COR-L47 (cell line): ENCODE results near the gene DNAH1.
A peak's percentile ranks its signal among the peaks of the same experiment; 100 is the strongest.
"Not testable (repeated sequence)": the region's sequence is repeated elsewhere in the genome, so short reads cannot be mapped to it uniquely, and the experiment has no call there.

Experiments
- DNase-seq: peaks from one replicate; lab custom pipeline; 2025; lab: John Stamatoyannopoulos, UW

Gene DNAH1

DNA sequence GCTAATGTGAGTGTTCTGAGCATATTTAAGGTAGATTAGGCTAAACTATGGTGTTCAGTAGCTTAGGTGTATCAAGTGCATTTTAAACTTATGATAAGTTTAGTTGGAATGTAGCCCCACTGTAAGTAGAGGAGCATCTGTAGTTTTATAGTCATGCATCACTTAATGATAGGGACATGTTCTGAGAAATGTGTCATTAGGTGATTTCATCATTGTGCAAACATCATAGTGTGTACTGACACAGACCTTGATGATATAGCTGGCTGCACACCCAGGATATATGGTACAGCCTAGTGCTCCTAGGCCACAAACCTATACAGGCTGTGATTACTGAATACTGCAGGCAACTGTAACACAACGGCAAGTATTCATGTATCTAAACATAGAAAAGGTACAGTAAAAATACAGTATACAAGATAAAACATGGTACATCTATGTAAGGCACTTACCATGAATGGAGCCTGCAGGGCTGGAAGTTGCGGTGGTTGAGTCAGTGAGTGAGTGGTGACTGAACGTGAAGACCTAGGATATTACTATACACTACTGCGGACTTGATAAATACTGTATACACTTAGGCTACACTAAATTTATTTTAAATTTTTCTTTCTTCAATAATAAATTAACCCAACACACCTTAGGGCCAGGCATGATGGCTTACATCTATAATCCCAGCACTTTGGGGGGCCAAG, 17.9 kb downstream of the DNAH1 start:
- no peak for DNase-seq

DNA sequence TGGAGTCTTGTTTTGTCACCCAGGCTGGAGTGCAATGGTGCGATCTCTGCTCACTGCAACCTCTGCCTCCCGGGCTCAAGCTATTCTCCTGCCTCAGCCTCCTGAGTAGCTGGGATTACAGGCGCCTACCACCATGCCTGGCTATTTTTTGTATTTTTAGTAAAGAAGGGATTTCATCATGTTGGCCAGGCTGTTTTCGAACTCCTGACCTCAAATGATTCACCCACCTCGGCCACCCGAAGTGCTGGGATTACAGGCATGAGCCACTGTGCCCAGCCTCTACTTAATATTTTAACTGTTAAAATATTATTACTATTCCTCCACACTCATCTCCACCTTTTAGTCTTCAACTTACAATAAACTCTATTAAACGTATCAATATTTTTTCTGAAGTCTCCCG, 22.0 kb downstream of the DNAH1 start:
- not testable (repeated sequence) for DNase-seq

DNA sequence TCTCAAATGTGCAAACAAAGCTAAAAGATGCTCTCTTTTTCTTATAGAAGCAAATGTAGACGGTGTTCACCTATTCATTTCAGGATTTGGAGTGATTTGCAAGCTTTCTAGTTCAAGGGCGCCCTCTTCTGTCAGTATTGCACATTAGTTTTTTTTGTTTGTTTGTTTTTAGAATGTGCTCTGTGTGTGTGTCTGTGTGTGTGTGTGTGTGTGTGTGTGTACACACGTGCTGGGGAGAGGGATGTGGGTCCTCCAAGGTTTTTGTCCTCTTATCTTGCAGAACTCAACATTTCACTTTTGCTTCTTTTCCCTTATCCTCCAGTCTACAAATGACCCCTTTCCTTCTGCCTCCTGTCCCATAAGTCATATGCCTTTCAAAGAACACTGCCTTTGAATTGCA, 23.5 kb downstream of the DNAH1 start:
- peak; percentile 55 for DNase-seq

DNA sequence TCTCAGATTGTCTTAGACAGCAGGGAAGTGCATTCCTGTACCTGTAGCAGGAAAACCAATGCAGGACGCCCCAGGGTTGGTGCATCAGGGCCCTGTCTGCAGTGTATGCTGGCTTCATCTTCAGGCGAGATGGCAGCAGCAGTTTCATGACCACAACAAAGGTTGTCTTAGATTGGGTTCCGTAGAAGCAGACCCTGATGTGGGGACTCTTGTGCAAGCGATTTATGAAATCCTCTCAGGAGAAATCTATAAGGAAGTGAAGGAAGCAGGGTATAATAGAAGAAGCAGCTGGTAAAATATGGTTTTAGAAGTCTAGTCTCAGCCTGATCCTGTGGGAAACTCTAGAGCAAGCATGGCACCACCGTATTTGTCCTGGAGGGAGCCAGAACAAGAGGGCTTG, 25.0 kb downstream of the DNAH1 start:
- no peak for DNase-seq

DNA sequence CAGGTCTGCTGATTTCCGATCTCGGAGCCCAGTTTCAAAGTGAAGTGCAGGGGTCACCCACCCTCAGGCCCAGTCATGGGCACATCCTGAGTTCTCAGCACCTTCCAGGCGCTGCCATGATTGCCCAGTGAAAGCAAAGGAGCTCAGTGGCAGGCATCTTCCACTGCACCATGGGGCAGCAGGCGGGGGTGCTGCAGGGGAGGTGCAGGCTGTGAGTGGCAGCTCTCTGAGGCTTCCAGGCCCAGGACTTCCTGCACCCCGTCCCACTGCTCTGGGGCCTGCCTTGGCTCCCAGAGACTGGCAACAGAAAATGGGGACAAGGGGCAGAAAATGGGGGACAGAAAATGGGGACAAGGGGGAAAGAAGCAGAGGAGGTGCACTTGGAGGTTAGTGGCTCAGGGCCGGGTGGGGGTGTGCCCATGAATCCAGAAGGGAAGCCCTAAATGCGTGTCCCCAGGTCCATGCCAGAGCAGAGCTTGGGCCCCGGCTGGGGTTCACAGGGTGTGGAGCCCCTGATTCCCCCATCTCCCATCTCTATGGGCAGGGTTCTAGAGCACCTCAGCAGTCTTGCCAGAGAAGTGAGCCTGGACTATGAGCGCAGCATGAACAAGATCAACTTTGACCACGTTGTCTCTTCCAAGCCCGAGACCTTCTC, 28.0 kb downstream of the DNAH1 start:
- DNase-seq, result no peak

DNA sequence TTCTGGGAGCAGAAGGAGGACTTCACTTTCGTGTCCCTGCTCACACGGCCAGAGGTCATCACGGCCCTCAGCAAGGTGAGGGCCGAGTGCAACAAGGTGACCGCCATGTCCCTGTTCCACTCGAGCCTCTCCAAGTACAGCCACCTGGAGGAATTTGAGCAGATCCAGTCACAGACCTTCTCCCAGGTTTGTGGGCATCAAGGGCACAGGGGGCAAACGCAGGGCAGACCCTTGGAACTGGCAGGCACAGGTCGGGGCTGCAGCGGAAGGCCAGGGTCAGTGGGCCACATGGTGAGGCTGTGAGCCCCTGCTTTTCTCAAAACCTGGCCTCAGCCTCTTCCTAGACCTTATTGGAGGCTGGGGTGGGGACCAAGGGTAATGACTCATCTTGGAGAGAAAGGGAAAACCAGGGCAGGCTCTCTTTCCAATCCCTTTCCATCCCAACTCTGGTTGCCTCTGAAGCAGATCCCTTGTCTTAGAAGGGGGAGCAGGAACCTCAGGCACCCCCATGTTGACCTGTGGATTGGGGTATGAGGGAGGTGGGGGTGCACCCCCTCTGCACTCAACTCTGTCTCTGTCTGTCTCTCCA, 29.5 kb downstream of the DNAH1 start:
- no peak for DNase-seq

DNA sequence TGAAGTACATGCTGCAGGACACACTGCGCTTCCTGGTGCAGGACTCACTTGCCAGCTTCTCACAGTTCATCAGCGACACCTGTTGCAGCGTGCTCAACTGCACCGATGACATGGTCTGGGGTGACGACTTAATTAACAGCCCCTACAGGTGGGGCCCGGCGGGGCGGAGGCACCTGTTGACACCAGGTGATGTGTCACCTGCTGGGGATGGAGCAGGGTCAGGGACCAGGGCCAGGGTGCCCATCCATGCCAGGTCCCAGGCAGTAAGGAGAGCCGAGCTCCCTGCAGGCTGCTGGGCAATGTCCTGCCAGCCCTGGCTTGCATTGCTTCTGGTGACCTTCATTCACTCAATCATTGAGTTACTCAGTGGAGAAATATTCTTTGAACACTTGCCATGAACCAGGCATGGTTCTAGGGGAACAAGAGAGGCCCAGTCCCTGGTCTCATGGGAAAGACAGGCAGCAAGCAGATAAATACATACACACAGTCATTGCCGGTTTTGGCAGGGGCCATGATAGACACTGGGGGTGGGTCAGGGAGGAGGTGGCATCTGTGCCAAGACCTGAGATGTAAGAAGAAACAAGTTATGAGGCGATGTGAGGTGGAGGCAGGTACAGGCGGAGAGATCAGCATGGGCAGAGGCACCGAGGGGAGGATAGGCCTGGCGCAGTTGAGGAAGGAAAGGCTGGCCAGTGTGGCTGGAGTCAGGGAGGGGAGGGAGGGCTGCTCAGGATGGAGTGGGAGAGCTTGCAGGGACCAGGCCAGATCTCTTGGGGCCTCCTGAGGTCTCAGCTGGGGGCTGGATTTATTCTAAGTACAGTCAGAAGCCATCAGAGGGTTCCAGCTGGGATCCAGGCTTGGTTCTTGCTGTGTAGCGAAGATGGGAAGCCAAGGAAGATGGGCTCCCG, 30.8 kb downstream of the DNAH1 start:
- DNase-seq, result no peak

DNA sequence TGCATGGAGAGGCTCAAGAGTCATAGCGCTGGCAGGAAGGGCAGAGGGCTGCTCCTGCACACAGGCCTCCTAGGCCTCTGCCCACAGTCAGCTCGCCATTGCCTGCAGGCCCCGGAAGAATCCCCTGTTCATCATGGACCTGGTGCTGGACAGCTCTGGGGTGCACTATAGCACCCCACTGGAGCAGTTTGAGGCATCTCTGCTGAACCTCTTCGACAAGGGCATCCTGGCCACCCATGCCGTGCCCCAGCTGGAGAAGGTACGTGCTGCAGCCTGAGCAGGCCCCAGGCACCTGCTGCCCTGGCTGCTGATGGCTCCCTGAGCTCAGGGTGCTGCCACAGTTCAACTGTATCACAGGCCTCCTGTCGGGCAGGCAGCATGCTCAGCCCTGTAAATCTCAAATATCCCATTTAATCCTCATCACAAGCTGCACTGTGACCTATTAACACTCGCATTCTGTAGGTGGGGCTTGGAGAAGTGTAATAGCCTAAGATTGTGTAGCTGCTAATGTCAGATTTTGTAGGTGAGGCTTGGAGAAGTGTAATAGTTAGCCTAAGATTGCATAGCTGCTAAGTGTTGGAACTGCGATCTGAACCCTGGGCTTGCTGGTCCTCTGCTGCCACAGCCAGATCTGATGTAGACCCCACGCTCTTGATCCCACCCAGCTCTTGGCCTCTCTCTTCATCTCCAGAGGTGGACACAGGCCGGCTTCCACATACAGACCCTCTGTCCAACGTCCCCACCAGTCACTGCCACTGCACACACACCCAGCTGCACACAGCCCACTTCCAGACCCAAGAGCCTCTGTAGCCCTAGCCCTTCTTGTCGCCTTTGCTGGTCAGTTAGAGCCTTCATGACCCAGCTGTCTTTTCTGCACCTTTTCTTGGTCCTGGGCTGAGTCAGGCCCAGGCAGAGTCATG, 31.9 kb downstream of the DNAH1 start:
- no peak for DNase-seq

DNA sequence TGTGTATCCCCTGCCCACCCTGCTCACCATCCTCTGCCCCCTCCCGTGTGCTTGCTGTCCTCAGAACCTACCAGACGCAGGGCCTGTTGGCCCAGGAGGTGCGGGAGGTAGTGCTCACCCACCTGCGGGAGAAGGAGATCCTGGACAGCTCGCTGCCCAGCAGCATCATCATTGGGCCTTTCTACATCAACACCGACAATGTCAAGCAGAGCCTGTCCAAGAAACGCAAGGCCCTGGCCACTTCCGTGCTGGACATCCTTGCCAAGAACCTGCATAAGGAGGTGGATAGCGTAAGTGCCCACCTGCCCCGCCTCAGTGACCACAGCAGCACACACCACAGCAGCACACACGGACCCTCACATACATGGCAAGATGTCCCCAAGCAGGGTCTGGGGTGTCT, 33.0 kb downstream of the DNAH1 start:
- no peak for DNase-seq

DNA sequence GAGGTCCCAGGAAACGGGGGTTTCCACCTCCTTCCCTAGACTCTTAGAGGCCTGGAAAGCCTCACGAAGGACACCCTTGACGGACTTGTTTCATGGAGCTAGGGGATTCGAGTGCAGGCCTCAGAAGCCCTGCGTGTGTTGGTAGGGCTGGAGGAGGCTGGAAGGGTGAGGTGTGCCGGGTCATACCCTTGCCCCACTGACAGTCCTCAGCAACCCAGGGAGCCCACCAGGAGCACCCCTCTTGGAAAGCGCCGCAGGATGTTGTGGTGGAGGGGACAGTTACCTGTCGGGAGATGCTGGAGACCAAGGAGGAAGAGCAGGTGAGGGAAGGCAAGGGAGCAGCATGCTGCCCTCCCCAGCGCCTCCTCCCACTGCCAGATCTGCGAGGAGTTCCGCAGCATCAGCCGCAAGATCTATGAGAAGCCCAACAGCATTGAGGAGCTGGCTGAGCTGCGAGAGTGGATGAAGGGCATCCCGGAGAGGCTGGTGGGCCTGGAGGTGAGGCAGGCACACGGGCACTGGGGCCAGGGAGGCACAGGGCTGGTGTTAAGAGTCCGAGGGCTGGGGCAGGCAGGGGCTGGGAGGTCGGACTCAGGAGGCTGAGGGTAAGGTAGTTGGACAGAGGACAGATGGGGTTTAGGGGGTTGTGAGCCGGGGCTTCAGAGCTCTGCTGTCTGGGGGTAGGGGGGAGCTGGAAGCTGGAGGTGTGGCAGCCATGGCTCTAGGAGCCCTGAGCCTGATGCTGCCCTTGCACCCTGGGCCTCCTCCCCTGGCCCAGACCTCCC, 33.7 kb downstream of the DNAH1 start:
- DNase-seq, result no peak

DNA sequence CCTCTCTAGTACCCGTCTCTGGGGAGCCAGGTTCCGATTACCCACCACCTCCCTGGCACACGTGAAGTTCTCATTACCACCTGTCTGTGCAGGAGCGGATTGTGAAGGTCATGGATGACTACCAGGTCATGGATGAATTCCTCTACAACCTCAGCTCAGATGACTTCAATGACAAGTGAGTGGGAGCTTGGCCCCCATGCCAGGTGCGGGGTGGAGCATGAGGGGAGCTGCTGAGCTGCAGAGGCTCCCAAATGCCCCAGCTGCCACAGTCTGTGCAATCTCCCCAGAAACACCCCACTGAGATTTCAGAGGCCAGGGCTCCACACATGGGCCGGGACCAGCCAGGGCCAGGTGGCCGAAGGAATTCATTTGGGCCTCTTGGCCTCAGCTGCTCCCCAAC, 34.3 kb downstream of the DNAH1 start:
- no peak for DNase-seq

DNA sequence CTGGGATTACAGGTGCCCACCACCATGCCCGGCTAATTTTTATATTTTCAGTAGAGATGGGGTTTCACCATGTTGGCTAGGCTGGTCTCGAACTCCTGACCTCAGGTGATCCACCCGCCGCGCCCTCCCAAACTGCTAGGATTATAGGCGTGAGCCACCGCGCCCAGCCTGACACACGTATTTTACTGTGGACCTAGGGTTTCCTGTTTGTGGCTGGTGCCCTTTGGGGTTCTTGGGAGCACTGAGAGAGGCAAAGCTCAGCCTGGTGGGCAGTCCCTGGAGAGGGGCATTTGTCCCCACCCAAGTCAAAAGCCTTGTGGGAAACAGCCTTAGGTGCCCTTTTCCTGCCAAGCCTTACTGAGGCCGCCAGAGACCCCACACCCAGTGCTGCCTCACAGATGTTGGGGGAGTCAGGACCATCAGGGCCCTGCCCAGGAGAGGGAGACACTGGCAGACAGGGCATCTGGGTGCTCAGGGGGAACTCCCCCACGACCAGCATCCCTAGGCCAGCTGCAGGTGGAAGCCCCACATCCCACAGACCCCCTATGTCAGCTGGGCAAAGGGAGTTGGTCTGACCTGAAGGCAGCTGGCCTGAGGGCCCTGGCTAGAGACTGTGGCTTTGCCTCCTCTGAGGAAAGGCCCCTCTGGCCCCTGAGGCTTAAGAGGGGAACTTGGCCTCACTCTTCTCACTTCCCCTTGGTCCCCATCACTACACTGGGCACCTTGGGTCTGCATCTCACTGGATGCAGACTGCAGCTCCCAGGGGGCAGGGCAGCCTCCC, 35.1 kb downstream of the DNAH1 start:
- DNase-seq, result no peak

DNA sequence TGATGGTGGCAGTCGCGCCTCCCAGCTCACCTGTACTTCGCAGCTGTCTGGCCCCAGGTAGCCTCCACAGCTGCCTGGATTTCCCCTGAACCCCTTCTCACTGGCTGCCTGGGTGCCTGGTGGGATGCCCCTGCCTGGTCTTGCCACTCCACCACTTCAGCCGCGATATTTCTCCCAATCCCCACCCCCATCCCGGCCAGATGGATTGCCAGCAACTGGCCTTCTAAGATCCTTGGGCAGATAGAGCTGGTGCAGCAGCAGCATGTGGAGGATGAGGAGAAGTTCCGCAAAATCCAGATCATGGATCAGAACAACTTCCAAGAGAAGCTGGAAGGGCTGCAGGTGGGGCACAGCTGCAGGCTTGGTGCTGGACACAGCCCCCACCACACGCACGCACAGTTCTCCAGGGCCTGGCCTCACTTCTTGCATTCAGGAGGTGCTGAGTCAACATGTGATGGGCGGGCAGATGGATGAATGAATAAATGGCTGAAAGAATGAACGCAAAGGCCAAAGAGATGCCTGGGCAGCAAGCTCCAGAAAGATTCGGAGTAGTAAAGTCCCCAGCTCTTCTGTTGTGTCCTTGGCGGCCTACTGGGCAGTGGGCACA, 35.7 kb downstream of the DNAH1 start:
- DNase-seq, result no peak

DNA sequence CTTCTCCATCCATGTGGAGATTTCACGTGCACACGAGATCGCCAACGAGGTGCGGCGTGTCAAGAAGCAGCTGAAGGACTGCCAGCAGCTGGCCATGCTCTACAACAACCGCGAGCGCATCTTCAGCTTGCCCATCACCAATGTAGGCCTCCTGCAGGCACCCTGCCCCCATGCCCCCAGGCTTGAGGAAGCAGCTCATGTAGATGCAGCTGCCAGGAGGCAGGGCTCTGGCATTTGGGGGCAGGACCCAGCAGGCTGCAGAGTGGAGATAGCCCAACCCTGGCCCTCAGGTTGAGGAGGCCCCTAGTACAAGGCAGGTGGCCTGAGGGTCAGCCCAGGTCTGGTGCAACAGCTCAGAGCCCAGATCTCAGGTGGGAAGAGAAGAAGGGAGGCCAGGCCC, 36.4 kb downstream of the DNAH1 start:
- no peak for DNase-seq

DNA sequence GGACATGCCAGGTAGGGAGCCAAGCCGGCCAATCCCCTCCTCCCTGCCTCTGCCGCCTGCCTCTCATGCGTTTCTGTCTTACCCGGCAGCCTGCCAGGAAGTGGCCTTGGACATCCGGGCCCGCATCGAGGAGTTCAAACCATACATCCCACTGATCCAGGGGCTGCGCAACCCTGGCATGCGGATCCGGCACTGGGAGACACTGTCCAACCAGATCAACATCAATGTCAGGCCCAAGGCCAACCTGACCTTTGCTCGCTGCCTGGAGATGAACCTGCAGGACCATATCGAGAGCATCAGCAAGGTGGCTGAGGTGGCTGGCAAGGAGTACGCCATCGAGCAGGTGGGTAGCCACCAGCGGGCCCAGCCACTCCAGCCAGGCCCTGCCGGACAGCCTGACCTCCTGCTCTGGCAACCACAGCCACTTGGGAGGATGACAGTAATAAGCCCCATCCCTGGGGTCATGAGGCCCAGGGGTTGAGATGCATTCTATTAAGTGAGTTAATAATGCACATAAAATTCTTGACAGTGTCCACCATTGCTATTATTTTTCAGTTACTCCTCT, 37.3 kb downstream of the DNAH1 start:
- DNase-seq, result no peak

DNA sequence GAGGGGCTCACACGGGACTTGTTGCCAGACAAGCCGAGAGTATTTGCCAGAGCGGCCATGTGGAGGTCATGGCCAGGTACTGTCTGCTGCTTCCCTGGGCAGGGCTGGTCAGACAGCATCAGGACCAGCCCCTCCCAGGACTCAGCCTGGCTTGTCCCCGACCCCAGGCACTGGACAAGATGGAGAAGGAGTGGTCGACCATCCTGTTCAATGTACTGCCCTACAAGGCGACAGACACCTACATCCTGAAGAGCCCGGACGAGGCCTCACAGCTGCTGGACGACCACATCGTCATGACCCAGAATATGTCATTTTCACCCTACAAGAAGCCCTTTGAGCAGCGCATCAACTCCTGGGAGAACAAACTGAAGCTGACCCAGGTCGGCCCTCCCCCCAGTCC, 38.6 kb downstream of the DNAH1 start:
- no peak for DNase-seq

DNA sequence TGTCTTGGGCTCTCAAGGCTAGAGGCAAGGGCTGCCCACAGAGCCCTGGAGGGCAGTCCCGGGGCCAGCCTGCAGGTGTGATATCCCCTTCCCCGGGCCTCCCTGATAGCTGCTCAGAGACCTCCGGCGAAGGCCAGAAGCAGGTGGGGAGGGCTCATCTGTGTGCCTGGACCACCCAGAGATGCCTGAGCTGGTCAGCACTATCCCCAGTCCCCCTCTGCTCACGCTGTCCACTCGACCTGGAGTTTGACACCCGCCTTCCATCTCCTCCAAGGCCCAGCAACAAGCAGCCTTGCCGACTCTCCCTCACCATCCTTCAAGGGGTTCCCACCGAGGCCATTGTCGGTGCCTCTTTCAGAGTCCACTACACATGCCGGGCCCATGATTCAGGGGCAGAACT, 39.4 kb downstream of the DNAH1 start:
- DNase-seq, result no peak

DNA sequence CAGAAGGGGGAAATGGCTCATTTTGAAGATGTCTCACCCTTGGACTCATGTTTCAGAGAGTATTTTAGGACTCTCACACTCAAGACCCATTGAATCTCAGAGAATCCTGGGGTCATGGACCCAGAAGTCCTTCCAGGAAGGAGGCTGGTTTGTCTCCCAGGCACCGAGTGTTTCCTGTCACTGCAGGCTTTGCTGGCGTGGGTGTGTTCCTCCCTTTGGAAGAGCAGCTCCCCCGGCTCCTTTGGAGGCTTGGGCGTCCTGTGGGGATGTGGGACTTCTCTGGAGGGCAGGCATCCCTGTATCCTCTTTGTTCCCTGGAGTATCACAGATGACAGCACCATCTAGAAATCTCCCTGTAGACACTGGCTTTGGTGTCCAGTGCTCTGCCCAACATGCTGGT, 40.0 kb downstream of the DNAH1 start:
- no peak for DNase-seq
